Left ventricle myocardium superior (tissue), 1 donor: ENCODE data around the gene RNF141. TPM values are rescaled to one million over a fixed set of nuclear protein-coding genes. Genes with fewer than 3 reads are reported as not detected.

Experiments
- ATAC-seq: fragments of 200-7000 bp; cut with Tn5 transposase; one replicate; pipeline ENCODE4 v1.9.1; 2020; ENCODE audit warnings: mild to moderate bottlenecking, moderate library complexity
- DNase-seq: peaks from one replicate; pipeline ENCODE4 v3.0.0-alpha.2; 2020
- intact Hi-C: fragments of 100-400 bp; cut with micrococcal nuclease; formaldehyde crosslinking; loops from one replicate; pipeline ENCODE4 v1.11.0; 2022
- total RNA-seq: library from RNA; stranded (reverse); fragmentation: NEBNext Ultra II Directional; extraction: Animal tissue kit (Norgen Biotek cat#: 25700); gene quantifications from one replicate; pipeline ENCODE4 v1.2.1, GENCODE V29; 2021
- donor health status: DM: no; HTN: yes; CAD: no; lungs with severe emphysema.

Gene RNF141
- total RNA-seq, 1 donor from 2014 or later: 34.1 TPM

- intact Hi-C loops: no loop called here
- no peak for ATAC-seq
Observed at GRCh38 chr11:10564030-10564429, 23.0 kb upstream of the RNF141 start.

DNA sequence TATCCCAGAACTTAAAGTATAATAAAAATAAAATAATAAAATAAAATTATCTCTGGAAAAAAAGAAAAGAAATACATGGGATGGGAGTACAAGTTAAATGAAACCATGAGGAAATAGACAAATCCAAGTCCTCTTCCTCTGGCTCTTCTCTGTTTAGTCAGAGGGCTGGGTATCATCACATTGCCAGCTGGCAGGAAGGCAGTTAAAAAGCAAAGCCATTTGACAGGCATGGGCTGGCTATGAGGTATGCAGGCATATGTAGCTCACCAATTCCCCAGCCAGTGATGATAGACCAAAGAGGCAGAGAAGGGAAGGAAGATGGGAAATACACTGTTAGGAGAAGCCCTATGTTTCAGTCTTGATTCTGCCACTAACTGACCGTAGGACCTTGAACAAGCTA, 21.0 kb upstream of the RNF141 start:
- intact Hi-C loops: no loop called here
- no peak for ATAC-seq
- no peak for DNase-seq

More at GRCh38 chr11:10564030-10564429, 23.0 kb upstream of the RNF141 start:
- no peak for DNase-seq

- ATAC-seq (peak; percentile 73), DNase-seq (no peak)
- intact Hi-C loops: no loop called here
Observed at GRCh38 chr11:10561043-10561818, 20.2 kb upstream of the RNF141 start.

- ATAC-seq: no peak
- intact Hi-C loops: no loop called here
Observed at GRCh38 chr11:10558288-10558687, 17.3 kb upstream of the RNF141 start.

GRCh38 chr11:10556590-10556989, 15.6 kb upstream of the RNF141 start:
- DNase-seq (no peak), ATAC-seq (no peak)
- intact Hi-C loops: no loop called here

More at GRCh38 chr11:10558288-10558687, 17.3 kb upstream of the RNF141 start:
- no peak for DNase-seq

- DNase-seq (no peak), ATAC-seq (no peak)
- intact Hi-C loops: no loop called here
Observed at GRCh38 chr11:10551845-10552352, 10.9 kb upstream of the RNF141 start.

- no peak for ATAC-seq
- intact Hi-C loops: no loop called here
Observed at GRCh38 chr11:10551290-10551592, 10.3 kb upstream of the RNF141 start.

GRCh38 chr11:10550503-10551289, 9.7 kb upstream of the RNF141 start:
- intact Hi-C loops: no loop called here
- ATAC-seq (no peak), DNase-seq (no peak)

More at GRCh38 chr11:10551290-10551592, 10.3 kb upstream of the RNF141 start:
- DNase-seq: no peak

GRCh38 chr11:10544491-10545465, 3.8 kb upstream of the RNF141 start:
- DNase-seq (peak; percentile 31), ATAC-seq (no peak)
- intact Hi-C loops: no loop called here

DNA sequence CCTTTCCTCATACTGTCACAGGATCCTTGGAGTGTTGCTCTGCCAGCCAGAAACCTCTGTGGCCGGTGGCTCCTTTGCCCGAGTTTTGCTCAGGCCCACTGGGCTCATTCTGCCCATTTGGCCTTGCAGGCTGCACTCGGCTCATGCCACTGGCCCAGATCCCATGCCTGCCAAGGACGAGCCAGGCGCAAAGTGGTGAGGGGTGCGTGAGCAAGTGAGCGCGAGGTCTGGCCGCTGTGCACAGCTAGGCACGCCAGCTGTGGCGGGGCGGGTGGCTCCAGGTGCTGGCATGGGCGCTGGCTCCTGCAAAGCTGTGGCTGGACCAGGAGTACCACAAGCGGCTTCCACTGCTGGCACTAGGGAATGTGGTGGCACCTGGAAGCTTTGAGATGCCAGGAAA, 2.8 kb upstream of the RNF141 start:
- DNase-seq: peak; percentile 22
- no peak for ATAC-seq
- intact Hi-C loops: no loop called here

GRCh38 chr11:10542776-10543175, 1.8 kb upstream of the RNF141 start:
- intact Hi-C loops: no loop called here
- ATAC-seq: no peak
- DNase-seq: no peak

DNA sequence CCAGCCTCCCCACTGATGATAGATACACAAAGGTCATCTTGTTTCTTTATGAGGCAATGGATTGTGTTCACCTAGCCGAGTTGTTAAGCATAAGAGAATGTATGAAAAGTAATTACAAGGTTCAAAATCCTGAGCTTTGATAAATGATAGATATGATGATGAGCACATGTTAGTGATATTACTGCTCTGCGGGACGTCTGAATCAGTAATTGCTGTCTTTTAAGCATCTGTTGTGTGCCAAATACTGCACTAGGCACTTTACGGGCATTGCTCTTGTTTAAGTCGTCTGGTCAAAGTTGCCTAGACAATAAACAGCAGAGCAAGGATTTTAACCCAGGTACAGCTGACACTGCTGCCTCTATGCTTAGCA, 559 bp upstream of the RNF141 start:
- ATAC-seq (no peak), DNase-seq (no peak)
- intact Hi-C loops: no loop called here

- ATAC-seq: peak; percentile 70
- DNase-seq: no peak
- intact Hi-C loops: no loop called here
Observed at GRCh38 chr11:10540546-10540914, 457 bp downstream of the RNF141 start.

DNA sequence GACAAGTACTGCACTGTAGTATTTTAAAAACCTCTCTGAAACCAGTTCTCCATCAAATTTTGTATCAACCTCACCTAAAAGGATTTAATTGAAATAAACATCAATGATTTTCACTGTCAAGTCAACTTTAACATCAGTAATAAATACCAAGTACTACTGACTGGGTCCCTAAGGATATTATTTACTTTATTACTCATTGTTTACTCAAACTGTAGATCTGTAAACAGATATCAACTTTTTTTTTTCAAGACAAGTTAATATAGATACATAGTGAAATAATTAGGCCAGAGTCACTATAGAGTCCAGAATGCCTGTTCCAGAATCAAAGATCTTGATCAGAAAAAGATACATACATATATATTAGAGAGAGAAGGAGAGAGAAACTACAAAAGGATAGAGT, 1.6 kb downstream of the RNF141 start:
- ATAC-seq: no peak
- DNase-seq: no peak
- intact Hi-C loops: no loop called here

DNA sequence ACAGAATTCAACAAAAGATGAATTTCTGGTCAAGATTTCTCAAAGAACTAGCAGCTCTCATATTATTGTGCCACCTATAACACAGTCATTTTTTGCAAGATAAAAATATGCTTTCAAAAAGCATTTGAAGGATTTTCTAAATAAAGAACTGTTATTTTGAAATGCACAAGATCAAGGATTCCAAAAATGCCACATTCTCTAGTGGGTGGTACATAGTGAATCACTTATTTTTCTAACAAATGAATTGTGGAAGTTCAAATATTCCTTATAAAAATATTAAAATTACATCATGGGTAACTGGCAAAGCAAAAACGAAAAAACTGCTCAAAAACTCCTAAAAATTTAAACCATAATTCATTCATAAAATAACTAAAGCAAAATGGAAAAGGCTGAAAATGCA, 2.1 kb downstream of the RNF141 start:
- intact Hi-C loops: no loop called here
- no peak for ATAC-seq
- no peak for DNase-seq

DNA sequence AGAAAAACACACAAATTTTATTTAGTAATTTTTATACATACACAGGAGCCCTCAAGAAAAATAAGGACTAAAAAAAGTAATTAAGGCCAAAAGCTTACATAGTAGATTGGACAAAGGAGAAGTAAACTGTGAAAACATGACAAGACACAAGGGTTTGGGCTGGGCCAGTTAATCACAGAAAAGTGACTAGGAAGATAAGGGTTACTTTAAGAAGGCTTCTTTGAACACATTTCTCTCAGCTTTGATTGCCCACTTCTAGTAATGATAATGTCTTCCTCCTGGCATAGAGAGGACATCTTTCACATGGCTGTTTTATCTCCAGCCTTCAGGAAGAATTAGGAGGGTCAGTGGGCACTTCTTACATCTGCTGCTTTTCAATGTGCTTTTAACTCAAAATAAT, 3.4 kb downstream of the RNF141 start:
- intact Hi-C loops: no loop called here
- no peak for ATAC-seq

GRCh38 chr11:10534316-10534715, 6.7 kb downstream of the RNF141 start:
- intact Hi-C loops: no loop called here
- no peak for DNase-seq
- ATAC-seq: no peak

More for the DNA sequence above, 3.4 kb downstream of the RNF141 start:
- DNase-seq: no peak

- DNase-seq (no peak), ATAC-seq (no peak)
- intact Hi-C loops: no loop called here
Observed at GRCh38 chr11:10533323-10533722, 7.7 kb downstream of the RNF141 start.

DNA sequence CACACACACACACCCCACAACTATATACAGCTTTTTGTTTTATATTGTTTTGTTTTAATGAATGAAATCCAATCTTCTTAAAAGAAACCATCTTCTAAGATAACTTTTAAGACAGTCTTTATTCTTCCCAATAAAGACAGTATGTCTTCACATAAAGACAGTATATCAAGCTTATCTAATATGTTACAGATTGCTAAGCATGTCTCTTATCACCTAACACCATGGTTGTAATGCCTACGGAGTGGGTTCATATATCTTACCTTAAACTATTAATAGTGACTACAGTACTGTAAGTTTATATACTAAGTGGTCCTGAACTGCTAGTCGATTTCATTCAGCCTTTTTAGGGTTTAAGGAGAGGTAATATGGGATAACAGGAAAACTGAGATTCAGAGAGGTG, 8.5 kb downstream of the RNF141 start:
- DNase-seq (no peak), ATAC-seq (no peak)
- intact Hi-C loops: no loop called here

GRCh38 chr11:10529279-10529678, 11.7 kb downstream of the RNF141 start:
- no peak for ATAC-seq
- intact Hi-C loops: no loop called here

More at GRCh38 chr11:10529279-10529678, 11.7 kb downstream of the RNF141 start:
- no peak for DNase-seq
